H9 (cell line): Measurements from ENCODE around the gene SLC12A1. TPM values are rescaled to one million over a fixed set of nuclear protein-coding genes. Genes with fewer than 3 reads are reported as not detected.

Source experiments
- DNase-seq: peaks from one replicate; pipeline ENCODE4 v3.0.0-alpha.2; 2017
- H2AFZ ChIP-seq: one replicate; pipeline ENCODE4 v1.6.1; 2013; ENCODE audit warnings: mild to moderate bottlenecking, low read length, control low read depth, moderate library complexity
- H2AK5ac ChIP-seq: 2 replicates; pipeline ENCODE4 v1.6.1; 2013; ENCODE audit warnings: low read length, control low read depth, mixed read lengths; ENCODE audit not compliant: insufficient read length
- H2BK120ac ChIP-seq: one replicate; pipeline ENCODE4 v1.6.1; 2013; ENCODE audit warnings: low read depth, mild to moderate bottlenecking, low read length, control low read depth, inconsistent platforms; ENCODE audit not compliant: poor library complexity, severe bottlenecking
- H2BK12ac ChIP-seq: 2 replicates; pipeline ENCODE4 v1.6.1; 2013; ENCODE audit warnings: low read length, control low read depth, mixed read lengths, low read depth; ENCODE audit not compliant: insufficient read length
- H2BK15ac ChIP-seq: 2 replicates; pipeline ENCODE4 v1.6.1; 2013; ENCODE audit warnings: low read depth, low read length, control low read depth
- H2BK20ac ChIP-seq: one replicate; pipeline ENCODE4 v1.6.1; 2013; ENCODE audit warnings: low read depth, mild to moderate bottlenecking, low read length, control low read depth, inconsistent platforms; ENCODE audit not compliant: poor library complexity, severe bottlenecking
- H2BK5ac ChIP-seq: 2 replicates; pipeline ENCODE4 v1.6.1; 2013; ENCODE audit warnings: low read length, control low read depth, mixed read lengths; ENCODE audit not compliant: insufficient read length
- H3K14ac ChIP-seq: 2 replicates; pipeline ENCODE4 v1.6.1; 2013; ENCODE audit warnings: low read length, control low read depth; ENCODE audit not compliant: insufficient read depth
- H3K18ac ChIP-seq: 2 replicates; pipeline ENCODE4 v1.6.1; 2013; ENCODE audit warnings: low read depth, mild to moderate bottlenecking, mixed read lengths, low read length, control low read depth; ENCODE audit not compliant: insufficient read length
- H3K23ac ChIP-seq: 2 replicates; pipeline ENCODE4 v1.6.1; 2013; ENCODE audit warnings: low read length, control low read depth, mixed read lengths, low read depth; ENCODE audit not compliant: insufficient read length
- H3K23me2 ChIP-seq: 2 replicates; pipeline ENCODE4 v1.6.1; 2013; ENCODE audit warnings: low read depth, mild to moderate bottlenecking, mixed read lengths, low read length, control low read depth; ENCODE audit not compliant: insufficient read length, poor library complexity, severe bottlenecking
- H3K27ac ChIP-seq: 2 replicates; pipeline ENCODE4 v1.5.1; 2013; ENCODE audit warnings: low read length, control low read depth, mixed read lengths, low read depth; ENCODE audit not compliant: insufficient read length
- H3K27me3 ChIP-seq: 2 replicates; pipeline ENCODE4 v1.6.1; 2013; ENCODE audit warnings: low read length, control low read depth, inconsistent platforms; ENCODE audit not compliant: insufficient read depth
- H3K4ac ChIP-seq: 2 replicates; pipeline ENCODE4 v1.6.1; 2013; ENCODE audit warnings: low read depth, mild to moderate bottlenecking, control low read depth, inconsistent platforms, low read length, moderate library complexity
- H3K4me1 ChIP-seq: 2 replicates; pipeline ENCODE4 v1.6.1; 2013; ENCODE audit warnings: low read length, control low read depth, inconsistent platforms; ENCODE audit not compliant: insufficient read depth
- H3K4me2 ChIP-seq: 2 replicates; pipeline ENCODE4 v1.6.1; 2013; ENCODE audit warnings: low read length, control low read depth, mixed read lengths; ENCODE audit not compliant: insufficient read length, insufficient read depth
- H3K56ac ChIP-seq: 2 replicates; pipeline ENCODE4 v1.6.1; 2013; ENCODE audit warnings: low read depth, mild to moderate bottlenecking, mixed read lengths, low read length, control low read depth; ENCODE audit not compliant: insufficient read length
- H3K79me1 ChIP-seq: 2 replicates; pipeline ENCODE4 v1.6.1; 2013; ENCODE audit warnings: low read depth, mild to moderate bottlenecking, moderate library complexity, low read length, control low read depth, inconsistent platforms; ENCODE audit not compliant: insufficient read depth, poor library complexity, severe bottlenecking
- H3K79me2 ChIP-seq: 2 replicates; pipeline ENCODE4 v1.6.1; 2013; ENCODE audit warnings: low read length, control low read depth, inconsistent platforms; ENCODE audit not compliant: insufficient read depth
- H3K9ac ChIP-seq: 2 replicates; pipeline ENCODE4 v1.6.1; 2013; ENCODE audit warnings: low read length, control low read depth, mixed read lengths; ENCODE audit not compliant: insufficient read length; ENCODE audit errors: extremely low read depth
- H3K9me3 ChIP-seq: one replicate; pipeline ENCODE4 v1.6.1; 2013; ENCODE audit warnings: low read depth, low read length, inconsistent platforms; ENCODE audit not compliant: control insufficient read depth
- H3T11ph ChIP-seq: one replicate; pipeline ENCODE4 v1.6.1; 2013; ENCODE audit warnings: mild to moderate bottlenecking, low read length, control low read depth, inconsistent platforms
- H4K20me1 ChIP-seq: one replicate; pipeline ENCODE4 v1.6.1; 2013; ENCODE audit not compliant: control insufficient read depth, insufficient read length, insufficient read depth
- H4K5ac ChIP-seq: 2 replicates; pipeline ENCODE4 v1.6.1; 2013; ENCODE audit warnings: low read depth, mild to moderate bottlenecking, mixed read lengths, low read length, control low read depth; ENCODE audit not compliant: insufficient read length
- H4K8ac ChIP-seq: replicated peaks from 2 replicates; pipeline ENCODE4 v1.6.1; 2013; ENCODE audit warnings: low read length, control low read depth, mixed read lengths, low read depth; ENCODE audit not compliant: insufficient read length
- H4K91ac ChIP-seq: 2 replicates; pipeline ENCODE4 v1.6.1; 2013; ENCODE audit warnings: low read depth, mild to moderate bottlenecking, moderate library complexity, mixed read lengths, low read length, control low read depth; ENCODE audit not compliant: insufficient read length
- H3K27ac Mint-ChIP-seq, 3 experiments: 2 replicates in 2 of 3; 3 replicates in 1 of 3; pipeline ENCODE4 v1.8.0; 2020 to 2021; ENCODE audit warnings: mixed read lengths in 3 of 3, mild to moderate bottlenecking in 1 of 3, moderate library complexity in 1 of 3
- H3K27me3 Mint-ChIP-seq: 2 replicates; pipeline ENCODE4 v1.8.0; 2021; ENCODE audit warnings: low read depth, mild to moderate bottlenecking, moderate library complexity, mixed read lengths
- H3K36me3 Mint-ChIP-seq, 3 experiments: 2 replicates in 2 of 3; 3 replicates in 1 of 3; pipeline ENCODE4 v1.8.0; 2020 to 2021; ENCODE audit warnings: low read depth in 3 of 3, mixed read lengths in 3 of 3; ENCODE audit not compliant: insufficient read depth in 1 of 3
- H3K4me1 Mint-ChIP-seq, 2 experiments: 2 replicates each; pipeline ENCODE4 v1.8.0; 2020; ENCODE audit warnings: mixed read lengths in 2 of 2
- H3K4me3 Mint-ChIP-seq, 2 experiments: 2 replicates in 1 of 2; 3 replicates in 1 of 2; pipeline ENCODE4 v1.8.0; 2020 to 2021; ENCODE audit warnings: mild to moderate bottlenecking in 2 of 2, mixed read lengths in 2 of 2, moderate library complexity in 1 of 2
- H3K9me3 Mint-ChIP-seq, 2 experiments: 2 replicates in 1 of 2; 3 replicates in 1 of 2; pipeline ENCODE4 v1.8.0; 2020; ENCODE audit warnings: mild to moderate bottlenecking in 2 of 2, mixed read lengths in 2 of 2, moderate library complexity in 1 of 2
- WGBS: extraction: QIAGEN DNeasy Blood & Tissue Kit; methylation state at CpG from one replicate; pipeline ENCODE4 v1.1.7; 2013; ENCODE audit warnings: missing lambda C conversion rate, low lambda C conversion rate, mixed read lengths; ENCODE audit not compliant: insufficient read length; ENCODE audit errors: extremely low coverage; 5-methylcytosine and 5-hydroxymethylcytosine counted together
- total RNA-seq: library from RNA; stranded (reverse); gene quantifications from 2 replicates; pipeline ENCODE4 v1.2.1, GENCODE V29; 2021
- TF ChIP-seq, protein P1 (sequence below): fragments of 200-600 bp; sonication (generic); conservative IDR thresholded peaks from 3 replicates; pipeline ENCODE4 v1.8.0; 2021; ENCODE audit warnings: antibody characterized with exemption, mild to moderate bottlenecking

Gene SLC12A1
- total RNA-seq, 1 experiment from 2014 or later: 0.07 TPM

- WGBS: no CpG with 5 or more reads among the region's 4 CpGs
- Histone ChIP-seq H4K5ac (no peak overlapping the region), H3K27ac (no peak overlapping the region), H3K23ac (no peak overlapping the region), H3T11ph (no peak overlapping the region), H3K4ac (no peak overlapping the region), H3K9ac (peak overlapping the region; percentile 52), H3K4me2 (peak overlapping the region; percentile 60), H3K23me2 (peaks cover 14% of the 10 kb centered on the region), H3K79me1 (no peaks in the 10 kb centered on the region), H2BK12ac (no peak overlapping the region), H2BK5ac (no peak overlapping the region), H4K20me1 (no peaks in the 10 kb centered on the region), H3K18ac (no peak overlapping the region), H2AK5ac (no peak overlapping the region), H3K14ac (no peak overlapping the region), H4K91ac (no peak overlapping the region), H3K56ac (no peak overlapping the region), H2AFZ (no peak overlapping the region), H3K27me3 (no peaks in the 10 kb centered on the region), H3K9me3 (no peaks in the 10 kb centered on the region), H4K8ac (no peak overlapping the region), H3K79me2 (no peaks in the 10 kb centered on the region; the same call in 1 of the 2 replicates), H3K4me1 (no peaks in the 10 kb centered on the region), H2BK20ac (no peak overlapping the region), H2BK120ac (no peak overlapping the region), H2BK15ac (no peak overlapping the region)
- DNase-seq: no peak
- Mint-ChIP-seq H3K36me3 (peaks cover 9 to 45% (median 30%) of the 10 kb centered on the region in 3 experiments), H3K9me3 (no peaks in the 10 kb centered on the region), H3K4me1 (peaks cover 27 to 35% of the 10 kb centered on the region in 2 experiments), H3K27me3 (no peaks in the 10 kb centered on the region), H3K4me3 (peak overlapping the region; percentile 96 to 98), H3K27ac (peak overlapping the region in 2 of 3 experiments; percentile 14 to 54; a peak in 2 of 7 replicates)
- TF ChIP-seq, protein P1, sequence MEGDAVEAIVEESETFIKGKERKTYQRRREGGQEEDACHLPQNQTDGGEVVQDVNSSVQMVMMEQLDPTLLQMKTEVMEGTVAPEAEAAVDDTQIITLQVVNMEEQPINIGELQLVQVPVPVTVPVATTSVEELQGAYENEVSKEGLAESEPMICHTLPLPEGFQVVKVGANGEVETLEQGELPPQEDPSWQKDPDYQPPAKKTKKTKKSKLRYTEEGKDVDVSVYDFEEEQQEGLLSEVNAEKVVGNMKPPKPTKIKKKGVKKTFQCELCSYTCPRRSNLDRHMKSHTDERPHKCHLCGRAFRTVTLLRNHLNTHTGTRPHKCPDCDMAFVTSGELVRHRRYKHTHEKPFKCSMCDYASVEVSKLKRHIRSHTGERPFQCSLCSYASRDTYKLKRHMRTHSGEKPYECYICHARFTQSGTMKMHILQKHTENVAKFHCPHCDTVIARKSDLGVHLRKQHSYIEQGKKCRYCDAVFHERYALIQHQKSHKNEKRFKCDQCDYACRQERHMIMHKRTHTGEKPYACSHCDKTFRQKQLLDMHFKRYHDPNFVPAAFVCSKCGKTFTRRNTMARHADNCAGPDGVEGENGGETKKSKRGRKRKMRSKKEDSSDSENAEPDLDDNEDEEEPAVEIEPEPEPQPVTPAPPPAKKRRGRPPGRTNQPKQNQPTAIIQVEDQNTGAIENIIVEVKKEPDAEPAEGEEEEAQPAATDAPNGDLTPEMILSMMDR: no peak
Observed at GRCh38 chr15:48333540-48333939, 127.4 kb downstream of the SLC12A1 start.
